GM21825 (cell line): ENCODE results near the gene TPK1.
"Not testable (repeated sequence)": the region's sequence is repeated elsewhere in the genome, so short reads cannot be mapped to it uniquely, and the experiment has no call there.

Source experiments
- ATAC-seq: cut with Tn5 transposase; IDR thresholded peaks from one replicate; pipeline ENCODE4 v1.9.1; 2021; ENCODE audit warnings: mild to moderate bottlenecking, moderate library complexity; ENCODE audit not compliant: unreplicated experiment

The TPK1 gene

GRCh38 chr7:144729226-144729625 lies 106.6 kb downstream of the TPK1 start:
- no peak for ATAC-seq

GRCh38 chr7:144728551-144728950 lies 107.3 kb downstream of the TPK1 start:
- ATAC-seq: no peak

GRCh38 chr7:144726840-144727239 lies 109.0 kb downstream of the TPK1 start:
- ATAC-seq: not testable (repeated sequence)

- peak; percentile 99 for ATAC-seq
Observed at GRCh38 chr7:144725070-144725469, 110.8 kb downstream of the TPK1 start.

- ATAC-seq: no peak
Observed at GRCh38 chr7:144723301-144723700, 112.6 kb downstream of the TPK1 start.

DNA sequence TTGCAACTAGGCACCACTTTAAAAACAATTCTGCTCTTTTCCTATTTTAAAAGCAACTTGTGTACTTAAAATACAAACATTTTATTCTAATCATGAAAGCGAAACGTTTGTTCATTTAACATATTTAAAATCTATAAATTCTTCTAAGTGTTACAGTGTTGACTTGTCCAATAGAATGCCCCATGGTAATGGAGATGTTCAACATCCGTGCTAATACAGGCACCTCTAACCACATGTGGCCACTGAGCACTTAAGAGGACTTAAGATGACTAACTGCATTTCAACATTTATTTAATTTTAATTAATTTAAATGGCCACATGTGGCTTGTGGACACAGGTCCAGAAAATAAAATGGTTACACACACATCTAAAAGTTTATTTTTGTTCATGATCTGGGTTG lies 115.1 kb downstream of the TPK1 start:
- no peak for ATAC-seq

GRCh38 chr7:144720149-144720548 lies 115.7 kb downstream of the TPK1 start:
- no peak for ATAC-seq

GRCh38 chr7:144717720-144718119 lies 118.1 kb downstream of the TPK1 start:
- ATAC-seq: no peak

GRCh38 chr7:144713850-144714249 lies 122.0 kb downstream of the TPK1 start:
- ATAC-seq: peak; percentile 67

- ATAC-seq: no peak
Observed at GRCh38 chr7:144710791-144711190, 125.1 kb downstream of the TPK1 start.

GRCh38 chr7:144709066-144709465 lies 126.8 kb downstream of the TPK1 start:
- no peak for ATAC-seq

DNA sequence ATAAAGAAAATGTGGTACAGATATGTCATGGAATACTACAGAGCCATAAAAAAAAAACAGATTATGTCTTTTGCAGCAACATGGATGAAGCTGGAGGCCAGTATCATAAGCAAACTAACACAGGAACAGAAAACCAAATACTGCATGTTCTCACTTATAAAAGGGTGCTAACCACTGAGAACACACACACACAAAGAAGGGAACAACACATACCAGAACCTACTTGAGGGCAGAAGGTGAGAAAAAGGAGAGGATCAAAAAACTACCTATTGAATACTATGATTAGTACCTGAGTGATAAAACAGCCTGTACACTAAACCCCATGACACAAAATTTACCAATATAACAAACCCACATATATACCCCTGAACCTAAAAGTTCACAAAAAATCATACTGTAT lies 144.6 kb downstream of the TPK1 start:
- no peak for ATAC-seq

- ATAC-seq: no peak
Observed at GRCh38 chr7:144682581-144683280, 153.1 kb downstream of the TPK1 start.

GRCh38 chr7:144676492-144676891 lies 159.4 kb downstream of the TPK1 start:
- no peak for ATAC-seq

DNA sequence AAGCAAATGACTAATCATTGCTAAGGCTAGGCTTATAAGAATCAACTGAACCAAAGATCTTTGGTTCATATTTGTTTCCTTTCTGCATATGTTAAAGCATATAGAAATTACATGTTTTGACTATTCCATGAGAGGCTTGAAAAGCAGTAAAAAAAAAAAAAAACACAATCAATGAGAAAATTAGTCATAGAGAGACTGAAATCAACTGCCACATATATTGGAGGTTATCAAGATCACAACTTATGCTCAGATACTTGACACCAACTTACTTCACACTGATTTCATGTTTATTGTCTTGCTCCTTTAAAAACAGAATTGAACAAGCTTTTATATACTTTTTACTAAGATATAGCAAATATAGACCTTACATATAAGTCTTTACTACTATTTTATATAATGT lies 161.3 kb downstream of the TPK1 start:
- ATAC-seq: no peak

DNA sequence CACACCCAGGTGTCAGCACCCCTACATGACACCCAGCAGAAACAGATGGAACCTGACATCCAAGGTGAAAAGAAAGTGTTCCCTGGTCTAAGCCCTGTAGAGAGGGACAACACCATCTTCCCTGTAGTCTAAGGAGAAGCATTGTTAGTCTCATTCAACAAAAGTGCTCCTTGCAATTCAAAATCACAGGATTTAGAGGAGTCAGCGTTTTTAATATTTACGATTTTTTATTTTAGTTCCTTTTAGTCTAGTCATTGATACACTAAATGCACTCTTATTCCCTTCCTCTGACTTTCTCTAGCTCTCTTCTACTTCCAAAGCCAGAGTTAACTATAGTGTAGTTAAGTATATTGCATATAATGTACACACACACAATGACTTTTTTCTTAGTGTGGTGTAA lies 163.0 kb downstream of the TPK1 start:
- ATAC-seq: no peak

DNA sequence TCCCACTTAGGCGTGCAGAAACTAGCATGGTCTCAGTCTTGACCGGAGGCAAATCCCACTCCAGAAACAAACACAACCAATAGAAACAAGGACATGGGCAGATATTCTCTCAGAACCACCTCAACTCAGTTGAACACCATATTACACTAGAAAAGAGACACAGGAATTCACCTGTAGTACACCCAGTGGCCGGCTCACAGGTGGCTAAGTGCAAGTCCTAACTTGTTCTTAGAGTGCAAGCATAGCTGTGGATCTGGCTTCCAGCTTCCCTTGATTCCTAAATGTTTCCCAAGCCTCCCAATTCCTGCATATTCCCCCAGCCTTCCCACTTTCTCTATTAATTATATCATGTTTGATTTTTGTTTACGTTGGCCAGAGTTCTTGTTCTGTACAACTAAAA lies 164.4 kb downstream of the TPK1 start:
- ATAC-seq: no peak

- ATAC-seq: no peak
Observed at GRCh38 chr7:144670218-144670617, 165.6 kb downstream of the TPK1 start.

GRCh38 chr7:144668503-144668902 lies 167.3 kb downstream of the TPK1 start:
- no peak for ATAC-seq

DNA sequence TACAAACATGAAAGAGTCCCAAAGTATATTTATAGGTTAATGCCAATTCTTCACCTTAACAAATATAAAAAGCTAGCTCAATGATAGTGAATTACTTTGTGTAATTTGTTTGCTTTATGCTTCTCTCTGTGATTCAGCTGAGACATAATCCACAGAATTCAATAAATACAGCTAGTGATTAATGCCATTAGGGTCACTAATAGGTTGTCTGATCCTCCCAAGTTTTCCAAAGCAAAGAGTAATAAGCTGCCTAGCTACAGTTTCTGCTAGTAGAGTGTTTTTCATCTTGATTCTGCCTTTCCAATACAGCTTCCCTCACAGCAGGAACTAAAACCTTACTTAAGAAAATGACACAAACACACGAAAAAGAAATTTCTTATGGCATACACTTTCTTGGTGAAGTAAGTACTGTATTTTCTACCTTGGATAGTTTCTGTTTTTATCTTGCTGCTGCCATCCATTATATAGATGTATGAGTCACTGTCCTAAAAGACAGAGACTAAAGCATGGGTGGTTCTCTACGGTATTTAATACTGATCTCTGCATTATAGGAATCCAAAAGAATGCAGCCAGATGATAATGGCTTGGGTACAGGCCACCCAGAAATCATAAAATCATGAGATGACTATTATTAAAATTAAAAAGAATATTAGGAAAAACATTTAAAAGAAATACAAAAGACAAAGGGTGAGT lies 170.0 kb downstream of the TPK1 start:
- ATAC-seq: no peak

DNA sequence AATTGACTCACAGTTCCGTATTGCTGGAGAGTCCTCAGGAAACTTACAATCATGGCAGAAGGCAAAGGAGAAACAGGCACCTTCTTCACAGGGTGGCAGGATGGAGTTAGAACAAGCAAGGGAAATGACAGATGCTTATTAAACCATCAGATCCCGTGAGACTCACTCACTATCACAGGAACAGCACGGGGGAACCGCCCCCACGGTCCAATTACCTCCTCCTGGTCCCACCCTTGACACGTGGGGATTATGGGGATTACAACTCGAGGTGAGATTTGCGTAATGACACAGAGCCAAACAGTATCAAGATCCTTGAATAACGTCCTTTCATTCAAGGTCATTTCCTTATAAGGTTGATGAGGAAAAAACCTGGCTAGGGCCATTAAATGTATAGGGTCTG lies 176.6 kb downstream of the TPK1 start:
- no peak for ATAC-seq

DNA sequence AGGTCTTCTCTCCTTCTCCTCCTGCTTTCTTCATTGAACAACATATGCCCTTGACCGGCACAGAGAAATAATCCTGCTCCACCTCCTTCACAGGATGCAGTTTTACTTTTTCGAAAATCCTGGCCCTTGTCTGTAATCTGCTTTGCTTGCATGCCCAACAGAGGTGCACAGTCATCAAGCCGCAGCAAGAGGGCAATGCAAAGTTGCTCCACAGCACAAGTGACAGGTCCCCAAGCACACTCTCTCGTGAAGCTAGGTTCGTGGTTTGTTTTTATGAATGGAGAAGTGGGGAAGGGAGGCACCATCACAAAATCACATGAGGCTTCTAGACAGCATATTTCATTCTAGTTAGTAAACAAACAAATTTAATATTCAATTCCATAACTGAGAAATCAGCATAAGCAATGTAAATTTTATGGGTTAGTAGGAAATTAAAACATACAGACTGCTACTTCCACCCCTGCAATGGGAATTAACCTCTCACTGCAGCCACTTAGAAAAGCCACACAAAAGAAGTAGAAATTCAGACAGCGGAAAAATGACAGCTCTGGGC lies 178.8 kb downstream of the TPK1 start:
- no peak for ATAC-seq
